HT-29 (cell line): Measurements from ENCODE around the gene COG3. TPM values are rescaled to one million over a fixed set of nuclear protein-coding genes. Genes with fewer than 3 reads are reported as not detected.

ENCODE experiments used
- DNase-seq: peaks from one replicate; pipeline ENCODE4 v3.0.0-alpha.2; 2015; ENCODE audit warnings: low spot score
- small RNA-seq: library from RNA; depleted of rRNA; stranded (forward); fragments of <200 nt; gene quantifications from one replicate; pipeline ENCODE3, GENCODE V24; 2014
- total RNA-seq: library from RNA; depleted of rRNA; stranded (reverse); fragments of >200 nt; shearing (Covaris generic); gene quantifications from 2 replicates; pipeline ENCODE4 v1.2.3, GENCODE V29; 2014; rRNA removed

The COG3 gene
- total RNA-seq, 1 experiment from 2014 or later: 60.5 TPM

- no peak for DNase-seq
These were observed 81.1 kb downstream of the COG3 start for GRCh38 chr13:45545686-45546409.

- no peak for DNase-seq
These were observed 81.6 kb downstream of the COG3 start for GRCh38 chr13:45546410-45546765.

GRCh38 chr13:45548281-45548680 is 83.5 kb downstream of the COG3 start:
- no peak for DNase-seq

GRCh38 chr13:45554604-45555109 is 89.9 kb downstream of the COG3 start:
- no peak for DNase-seq

- DNase-seq: no peak
These were observed 99.5 kb downstream of the COG3 start for GRCh38 chr13:45564133-45564776.

GRCh38 chr13:45565331-45565730 is 100.6 kb downstream of the COG3 start:
- DNase-seq: no peak

GRCh38 chr13:45575146-45575829 is 110.5 kb downstream of the COG3 start:
- DNase-seq: no peak

GRCh38 chr13:45575830-45576180 is 111.1 kb downstream of the COG3 start:
- DNase-seq: no peak

- DNase-seq: no peak
These were observed 111.7 kb downstream of the COG3 start for GRCh38 chr13:45576466-45576865.

GRCh38 chr13:45582408-45583076 is 117.8 kb downstream of the COG3 start:
- DNase-seq: no peak

GRCh38 chr13:45584816-45585215 is 120.1 kb downstream of the COG3 start:
- DNase-seq: peak; percentile 33

Small RNA genes within 50 kb of the gene (small RNA-seq; reads per million reads assigned to genes)
- 0.43 reads per million for gene RNA5SP27
- not detected for gene TIMM9P3

Other genes starting within 250 kb of the COG3 start
- gene TPT1, start 123.8 kb upstream of the COG3 start, total RNA-seq: 1,597 and 1,598 TPM in 2 replicates
- gene SLC25A30, start 46.6 kb upstream of the COG3 start, total RNA-seq: 1.1 and 4.1 TPM in 2 replicates
- not detected in 2 replicates for gene ERICH6B, start 150.8 kb downstream of the COG3 start, total RNA-seq
- gene CBY2, start 237.4 kb downstream of the COG3 start, total RNA-seq: not detected in 2 replicates